ENCODE data around the gene IL4I1.

IL4I1 gene

DNA sequence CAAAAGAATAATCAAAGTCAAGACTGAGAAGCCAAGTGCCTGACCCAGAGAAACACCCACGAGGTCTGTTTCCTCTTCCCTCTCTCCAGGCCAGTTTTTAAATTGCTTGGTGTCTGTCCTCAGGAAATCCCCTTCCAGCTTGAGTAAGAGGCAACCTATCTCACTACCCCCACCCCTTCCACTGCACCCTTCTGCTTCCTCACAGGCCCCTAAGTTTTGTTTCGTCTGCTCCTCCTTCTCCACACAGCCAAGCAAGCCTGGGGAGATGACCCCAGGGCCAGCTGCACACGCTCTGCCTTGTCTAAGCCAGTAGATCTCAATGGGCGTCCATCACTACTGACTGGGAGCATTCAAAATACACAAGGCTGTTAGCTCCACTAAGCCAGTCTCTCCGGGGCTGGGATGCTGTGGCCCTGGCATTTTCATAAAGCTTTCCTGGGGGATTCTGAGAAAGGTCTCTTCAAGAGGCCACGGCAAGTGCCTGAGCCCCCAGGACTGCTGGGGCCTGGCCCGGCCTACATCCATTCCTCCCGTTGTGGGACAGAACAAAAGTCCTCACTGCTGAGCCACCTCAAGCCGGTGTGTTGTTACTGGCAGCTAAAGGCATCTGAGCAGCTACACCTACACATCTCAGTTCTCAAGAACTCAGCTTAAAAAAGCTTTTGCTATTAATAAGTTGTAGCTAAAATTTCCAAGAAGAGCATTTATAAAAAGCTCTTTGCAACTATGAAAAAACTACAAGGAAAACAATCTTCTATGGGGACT lies 14.9 kb upstream of the IL4I1 start:
- Histone ChIP-seq H3K4me1 (ENCODE audit: control insufficient read depth, insufficient read depth, low read length) (peaks cover 7% of the 10 kb centered on the region; the same call in 1 of the 2 replicates), H3K27ac (ENCODE audit: low read depth, low read length) (no peak overlapping the region), H3K27me3 (ENCODE audit: control insufficient read depth, insufficient read depth, low read length) (no peaks in the 10 kb centered on the region), H3K9ac (ENCODE audit: low read depth, low read length) (no peak overlapping the region), H3K9me3 (ENCODE audit: control insufficient read depth, insufficient read depth, low read length) (no peaks in the 10 kb centered on the region), H3K36me3 (ENCODE audit: control insufficient read depth, insufficient read depth, low read length) (peaks cover 88% of the 10 kb centered on the region), H3K4me3 (ENCODE audit: low read depth, low read length) (no peak overlapping the region)

DNA sequence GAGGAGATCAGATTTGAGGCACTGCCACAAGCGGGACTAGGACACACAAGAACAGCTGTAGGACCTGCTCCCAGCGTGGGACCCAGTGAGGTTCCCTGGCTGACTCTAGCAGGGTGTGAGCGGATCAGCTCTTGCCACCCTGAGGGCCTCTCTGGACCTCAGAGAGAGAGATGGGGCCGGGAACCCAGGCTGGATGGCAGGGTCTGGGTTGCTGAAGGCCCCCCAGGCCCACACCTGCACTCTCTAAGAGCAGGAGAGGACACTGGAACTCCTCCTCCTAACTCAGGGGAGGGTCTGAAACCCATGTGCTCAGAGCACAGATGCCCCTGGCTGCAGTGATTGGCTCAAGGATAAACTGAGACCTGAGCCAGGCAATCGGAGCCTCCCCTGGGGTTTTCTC lies 13.5 kb upstream of the IL4I1 start:
- H3K4me3 ChIP-seq (ENCODE audit: low read depth, low read length): no peak overlapping the region
- H3K4me1 ChIP-seq (ENCODE audit: control insufficient read depth, insufficient read depth, low read length): peaks cover 7% of the 10 kb centered on the region; the same call in 1 of the 2 replicates
- H3K27me3 ChIP-seq (ENCODE audit: control insufficient read depth, insufficient read depth, low read length): no peaks in the 10 kb centered on the region
- no peak overlapping the region for H3K9ac ChIP-seq (ENCODE audit: low read depth, low read length)
- peaks cover 79% of the 10 kb centered on the region for H3K36me3 ChIP-seq (ENCODE audit: control insufficient read depth, insufficient read depth, low read length)
- no peak overlapping the region for H3K27ac ChIP-seq (ENCODE audit: low read depth, low read length)
- H3K9me3 ChIP-seq (ENCODE audit: control insufficient read depth, insufficient read depth, low read length): no peaks in the 10 kb centered on the region

DNA sequence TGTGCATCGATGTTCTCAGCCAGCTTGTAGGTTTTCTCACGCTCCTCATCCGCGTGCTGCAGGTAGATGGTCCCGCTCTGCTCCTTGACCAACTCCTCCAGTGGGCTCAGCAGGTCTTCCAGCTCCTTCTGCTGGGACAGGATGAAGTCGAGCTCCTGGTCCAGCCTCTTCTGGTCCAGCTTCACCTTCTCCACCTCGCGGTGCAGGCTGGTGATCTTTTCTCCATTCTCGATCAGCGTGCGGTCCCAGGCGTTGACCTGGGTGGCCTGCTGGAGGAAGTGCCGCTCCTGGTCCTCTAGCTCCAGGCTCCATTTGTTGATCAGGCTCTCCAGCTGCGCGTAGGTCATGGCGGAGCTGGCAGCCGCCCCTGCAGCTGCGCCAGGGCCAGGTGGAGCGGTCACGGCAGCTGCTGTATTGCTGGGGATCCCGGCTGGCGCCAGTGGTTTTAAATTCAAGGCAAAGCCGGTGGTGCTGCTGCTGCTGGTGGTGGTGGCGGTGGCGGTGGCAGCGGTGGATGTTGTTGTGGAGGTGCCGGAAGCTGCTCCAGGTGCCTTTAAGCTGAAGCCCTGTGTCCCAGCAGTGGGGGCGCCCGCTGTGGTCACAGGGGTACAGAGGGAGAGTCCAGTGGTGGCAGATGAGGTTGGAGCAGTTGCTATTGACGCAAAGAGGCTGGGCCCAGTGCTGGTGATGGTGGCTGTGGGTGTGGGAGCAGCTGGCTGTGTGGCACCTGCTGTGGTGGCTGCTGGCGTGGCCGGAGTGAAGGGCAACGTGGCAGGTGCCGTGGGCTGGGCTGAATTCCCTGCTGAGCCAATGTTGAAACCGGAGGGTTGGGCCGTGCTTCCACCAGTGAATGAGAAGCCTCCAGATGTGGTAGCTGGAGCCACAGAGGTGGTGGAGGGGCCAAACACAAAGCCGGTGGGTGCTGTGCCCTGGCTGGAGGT lies 12.1 kb upstream of the IL4I1 start:
- no peak overlapping the region for H3K27ac ChIP-seq (ENCODE audit: low read depth, low read length)
- no peak overlapping the region for H3K4me3 ChIP-seq (ENCODE audit: low read depth, low read length)
- peaks cover 7% of the 10 kb centered on the region; the same call in 1 of the 2 replicates for H3K4me1 ChIP-seq (ENCODE audit: control insufficient read depth, insufficient read depth, low read length)
- H3K9ac ChIP-seq (ENCODE audit: low read depth, low read length): no peak overlapping the region
- no peaks in the 10 kb centered on the region for H3K27me3 ChIP-seq (ENCODE audit: control insufficient read depth, insufficient read depth, low read length)
- no peaks in the 10 kb centered on the region for H3K9me3 ChIP-seq (ENCODE audit: control insufficient read depth, insufficient read depth, low read length)
- peaks cover 67% of the 10 kb centered on the region for H3K36me3 ChIP-seq (ENCODE audit: control insufficient read depth, insufficient read depth, low read length)

DNA sequence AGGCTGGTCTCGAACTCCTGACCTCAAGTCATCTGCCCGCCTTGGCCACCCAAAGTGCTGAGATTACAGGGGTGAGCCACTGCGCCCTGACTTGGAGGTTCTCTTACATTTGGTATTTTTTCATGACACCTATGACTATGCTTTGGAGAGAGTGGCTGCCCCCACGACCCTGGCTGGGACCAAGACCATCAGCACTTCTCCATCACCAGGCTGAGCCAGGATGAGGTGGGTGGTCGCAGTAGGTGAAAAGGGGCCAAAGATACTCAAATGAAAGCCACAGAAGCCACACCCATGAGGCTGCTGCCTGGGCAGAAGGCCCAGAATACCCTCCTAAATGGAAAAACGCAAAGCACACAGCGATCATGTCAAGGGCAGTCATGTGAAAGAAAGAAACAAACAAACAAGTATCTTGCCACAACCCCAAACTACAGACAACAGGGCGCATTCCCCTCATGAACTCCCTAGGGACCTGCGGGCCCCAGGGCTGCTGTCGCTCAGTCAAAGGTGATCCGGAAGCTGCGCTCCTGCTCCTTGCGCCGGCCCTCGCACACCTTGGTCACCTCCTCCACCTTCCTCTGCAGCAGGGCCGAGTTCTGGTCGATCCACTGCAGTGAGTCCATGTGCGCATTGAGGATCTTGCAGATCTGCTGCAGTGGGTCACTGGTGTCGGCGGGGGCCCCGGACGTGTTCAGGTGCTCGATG lies 11.2 kb upstream of the IL4I1 start:
- Histone ChIP-seq H3K9ac (ENCODE audit: low read depth, low read length) (no peak overlapping the region), H3K4me3 (ENCODE audit: low read depth, low read length) (no peak overlapping the region), H3K27me3 (ENCODE audit: control insufficient read depth, insufficient read depth, low read length) (no peaks in the 10 kb centered on the region), H3K27ac (ENCODE audit: low read depth, low read length) (no peak overlapping the region), H3K4me1 (ENCODE audit: control insufficient read depth, insufficient read depth, low read length) (peaks cover 7% of the 10 kb centered on the region; the same call in 1 of the 2 replicates), H3K36me3 (ENCODE audit: control insufficient read depth, insufficient read depth, low read length) (peaks cover 59% of the 10 kb centered on the region), H3K9me3 (ENCODE audit: control insufficient read depth, insufficient read depth, low read length) (no peaks in the 10 kb centered on the region)

DNA sequence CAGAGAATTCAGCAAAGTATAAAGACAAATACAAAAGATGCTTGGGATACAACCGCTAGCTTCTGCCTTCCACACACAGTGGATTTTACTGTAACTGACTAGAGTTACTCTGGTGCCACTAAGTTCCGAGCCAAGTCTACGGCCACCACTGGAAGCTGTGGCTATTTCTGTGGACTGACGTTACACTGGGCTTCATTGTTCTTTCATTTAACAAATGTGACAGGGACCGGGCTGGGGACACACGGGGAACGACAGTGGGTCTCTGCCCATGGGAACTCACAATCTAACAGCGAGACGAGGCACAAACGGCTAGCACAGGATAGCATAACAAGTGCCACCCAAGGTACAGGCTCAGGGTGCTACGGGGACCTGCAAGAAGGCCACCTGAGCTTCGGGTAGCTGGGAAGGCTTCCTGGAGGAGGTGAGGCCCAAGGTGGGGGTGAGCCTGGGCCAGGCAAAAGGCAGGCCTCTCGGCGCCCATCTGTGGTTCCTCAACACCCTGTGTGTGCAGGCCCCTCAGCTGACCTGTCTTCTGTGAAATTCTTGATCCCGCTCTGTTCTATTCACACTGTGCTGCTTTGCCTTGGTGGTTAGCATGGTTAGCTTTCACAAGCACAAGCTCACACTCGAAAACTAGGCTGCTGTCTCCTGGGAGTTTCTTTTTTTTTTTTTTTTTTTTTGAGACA lies 10.3 kb upstream of the IL4I1 start:
- Histone ChIP-seq H3K36me3 (ENCODE audit: control insufficient read depth, insufficient read depth, low read length) (peaks cover 52% of the 10 kb centered on the region), H3K27me3 (ENCODE audit: control insufficient read depth, insufficient read depth, low read length) (no peaks in the 10 kb centered on the region), H3K4me3 (ENCODE audit: low read depth, low read length) (no peak overlapping the region), H3K9ac (ENCODE audit: low read depth, low read length) (no peak overlapping the region), H3K9me3 (ENCODE audit: control insufficient read depth, insufficient read depth, low read length) (no peaks in the 10 kb centered on the region), H3K27ac (ENCODE audit: low read depth, low read length) (no peak overlapping the region), H3K4me1 (ENCODE audit: control insufficient read depth, insufficient read depth, low read length) (peaks cover 7% of the 10 kb centered on the region; the same call in 1 of the 2 replicates)

DNA sequence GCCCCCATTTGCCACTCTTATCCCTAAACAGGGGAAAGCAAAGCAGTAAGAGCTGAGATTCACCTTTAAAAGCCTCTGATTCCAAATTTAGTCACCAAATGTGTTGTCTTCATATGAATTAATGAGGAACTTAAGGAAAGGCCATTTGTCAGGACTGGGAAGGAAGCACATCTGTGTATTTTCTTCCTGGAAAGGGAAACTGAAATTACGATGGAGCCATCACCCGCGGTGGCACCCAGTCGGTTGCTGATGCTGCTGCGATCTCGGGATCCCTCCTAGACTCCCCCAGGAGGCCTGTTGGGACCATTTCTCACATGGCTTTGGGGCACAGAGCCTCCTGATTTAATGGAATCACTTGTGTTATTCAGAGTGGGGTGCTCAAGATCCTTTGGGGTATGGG lies 7.4 kb upstream of the IL4I1 start:
- Histone ChIP-seq H3K9ac (ENCODE audit: low read depth, low read length) (no peak overlapping the region), H3K27ac (ENCODE audit: low read depth, low read length) (no peak overlapping the region), H3K9me3 (ENCODE audit: control insufficient read depth, insufficient read depth, low read length) (no peaks in the 10 kb centered on the region), H3K4me1 (ENCODE audit: control insufficient read depth, insufficient read depth, low read length) (peaks cover 7% of the 10 kb centered on the region; the same call in 1 of the 2 replicates), H3K36me3 (ENCODE audit: control insufficient read depth, insufficient read depth, low read length) (peaks cover 25% of the 10 kb centered on the region), H3K4me3 (ENCODE audit: low read depth, low read length) (no peak overlapping the region), H3K27me3 (ENCODE audit: control insufficient read depth, insufficient read depth, low read length) (no peaks in the 10 kb centered on the region)

DNA sequence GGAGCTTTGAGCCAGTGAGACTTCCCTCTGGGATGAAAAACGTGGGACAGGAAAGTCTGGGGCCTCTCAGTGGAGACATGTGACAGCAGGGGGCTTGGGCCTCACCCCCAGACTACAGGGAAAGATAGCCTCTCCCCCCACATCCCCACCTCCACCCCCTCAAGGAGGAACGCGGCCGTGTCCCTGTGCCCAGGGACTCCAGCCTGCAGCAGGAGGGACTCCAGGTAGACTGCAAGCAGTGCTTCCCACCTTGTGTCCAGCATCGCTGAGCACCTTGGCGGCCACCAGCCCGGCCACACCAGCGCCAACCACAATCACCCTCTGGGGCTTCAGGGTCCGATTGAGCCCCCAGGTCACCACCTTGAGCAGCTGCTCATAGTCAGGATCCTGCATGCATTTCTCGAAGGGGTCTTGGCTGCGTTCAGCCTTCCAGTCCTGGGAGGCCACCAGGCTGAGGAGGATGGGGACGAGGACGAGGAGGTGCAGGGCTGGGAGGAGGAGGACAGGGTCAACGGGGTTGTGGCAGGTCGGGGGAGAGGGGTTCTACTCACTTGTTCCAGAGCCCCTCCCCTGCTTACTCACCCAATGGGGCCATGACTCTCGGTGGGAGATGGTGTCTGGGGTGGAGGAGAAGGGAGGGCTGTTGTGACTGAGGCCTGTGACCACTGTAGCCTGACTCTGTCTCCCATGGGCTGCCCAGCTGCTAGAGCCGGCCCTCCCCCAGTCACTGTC lies 955 bp downstream of the IL4I1 start:
- Histone ChIP-seq H3K36me3 (ENCODE audit: control insufficient read depth, insufficient read depth, low read length) (no peaks in the 10 kb centered on the region), H3K4me3 (ENCODE audit: low read depth, low read length) (no peak overlapping the region), H3K27me3 (ENCODE audit: control insufficient read depth, insufficient read depth, low read length) (no peaks in the 10 kb centered on the region), H3K9me3 (ENCODE audit: control insufficient read depth, insufficient read depth, low read length) (no peaks in the 10 kb centered on the region), H3K27ac (ENCODE audit: low read depth, low read length) (no peak overlapping the region), H3K4me1 (ENCODE audit: control insufficient read depth, insufficient read depth, low read length) (peaks cover 6% of the 10 kb centered on the region; the same call in 1 of the 2 replicates), H3K9ac (ENCODE audit: low read depth, low read length) (no peak overlapping the region)

DNA sequence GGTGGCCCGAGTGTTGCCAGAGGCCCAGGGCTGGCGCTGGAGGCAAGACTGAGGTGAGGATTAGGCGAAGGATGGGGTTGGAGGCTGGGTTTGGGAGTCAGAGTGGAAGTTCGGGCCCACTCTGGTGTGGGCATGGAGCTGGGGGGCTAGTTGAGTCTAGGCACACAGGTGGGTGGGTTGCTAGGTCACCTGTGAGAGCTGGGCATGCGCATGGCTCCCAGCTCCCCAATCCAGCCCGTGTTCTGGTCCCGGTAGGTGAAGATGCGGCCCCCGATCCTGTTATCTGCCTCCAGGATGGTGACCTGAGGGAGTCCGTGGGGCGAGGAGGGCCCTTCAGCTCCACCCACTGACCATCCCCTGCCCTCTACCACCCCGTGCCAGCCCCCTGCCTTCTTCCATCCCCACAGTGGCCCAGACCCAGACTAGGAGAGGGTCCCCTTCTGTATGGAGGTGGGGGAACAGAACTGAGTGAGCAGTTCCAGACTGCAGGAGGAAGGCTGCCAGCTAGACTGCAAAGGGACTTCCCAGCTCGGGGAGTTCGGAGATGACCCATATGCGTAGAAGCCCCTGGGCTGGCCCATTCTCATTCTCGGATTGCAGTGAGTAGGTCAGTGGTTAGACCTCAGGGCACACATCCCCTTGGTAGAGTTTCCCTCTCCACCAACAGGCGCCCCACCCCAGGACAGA lies 1.7 kb downstream of the IL4I1 start:
- Histone ChIP-seq H3K27ac (ENCODE audit: low read depth, low read length) (no peak overlapping the region), H3K36me3 (ENCODE audit: control insufficient read depth, insufficient read depth, low read length) (no peaks in the 10 kb centered on the region), H3K4me3 (ENCODE audit: low read depth, low read length) (no peak overlapping the region), H3K9ac (ENCODE audit: low read depth, low read length) (no peak overlapping the region), H3K9me3 (ENCODE audit: control insufficient read depth, insufficient read depth, low read length) (no peaks in the 10 kb centered on the region), H3K27me3 (ENCODE audit: control insufficient read depth, insufficient read depth, low read length) (no peaks in the 10 kb centered on the region), H3K4me1 (ENCODE audit: control insufficient read depth, insufficient read depth, low read length) (peaks cover 6% of the 10 kb centered on the region; the same call in 1 of the 2 replicates)

DNA sequence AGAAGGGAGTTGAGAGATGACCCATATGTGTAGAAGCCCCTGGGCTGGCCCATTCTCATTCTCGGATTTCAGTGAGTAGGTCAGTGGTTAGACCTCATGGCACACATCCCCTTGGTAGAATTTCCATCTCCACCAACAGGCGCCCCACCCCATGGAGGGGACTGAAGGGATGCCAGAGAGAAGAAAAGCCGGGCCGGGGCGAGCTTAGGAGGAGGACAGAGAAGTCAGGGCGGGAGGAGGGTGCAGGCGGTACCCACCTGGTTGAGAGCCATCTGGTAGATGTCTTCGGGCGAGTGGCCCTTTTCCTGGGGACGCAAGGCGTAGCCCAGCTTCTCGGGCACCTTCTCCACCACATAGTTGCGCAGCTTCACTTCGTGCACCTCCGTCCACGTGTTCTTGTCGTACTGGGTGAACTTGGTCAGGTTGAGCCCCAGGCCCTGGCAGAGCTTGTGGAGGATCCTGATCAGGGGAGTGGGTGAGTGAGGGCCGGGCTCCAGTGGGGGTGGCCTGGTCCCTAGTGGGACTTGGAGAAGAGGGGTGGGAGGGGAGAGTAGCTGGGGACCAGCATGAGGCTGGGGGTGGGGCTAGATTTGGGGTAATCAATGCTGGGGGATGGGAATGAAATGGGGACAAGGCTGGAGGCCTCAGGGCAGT lies 2.5 kb downstream of the IL4I1 start:
- Histone ChIP-seq H3K27ac (ENCODE audit: low read depth, low read length) (no peak overlapping the region), H3K9me3 (ENCODE audit: control insufficient read depth, insufficient read depth, low read length) (no peaks in the 10 kb centered on the region), H3K27me3 (ENCODE audit: control insufficient read depth, insufficient read depth, low read length) (peaks cover 4% of the 10 kb centered on the region; the same call in 1 of the 2 replicates), H3K4me3 (ENCODE audit: low read depth, low read length) (no peak overlapping the region), H3K36me3 (ENCODE audit: control insufficient read depth, insufficient read depth, low read length) (no peaks in the 10 kb centered on the region), H3K9ac (ENCODE audit: low read depth, low read length) (no peak overlapping the region), H3K4me1 (ENCODE audit: control insufficient read depth, insufficient read depth, low read length) (peaks cover 6% of the 10 kb centered on the region; the same call in 1 of the 2 replicates)
